Glomerular endothelial cell (primary cell): Measurements from ENCODE around the gene CPSF4. TPM values are rescaled to one million over a fixed set of nuclear protein-coding genes. Genes with fewer than 3 reads are reported as not detected.

ENCODE experiments used
- DNase-seq: peaks from one replicate; pipeline ENCODE4 v3.0.0-alpha.2; 2011; ENCODE audit warnings: low read depth, low spot score; ENCODE audit errors: extremely low read depth
- total RNA-seq: library from RNA; depleted of rRNA; stranded (reverse); fragments of >200 nt; gene quantifications from 2 replicates; pipeline ENCODE4 v1.2.3, GENCODE V29; 2015

Gene CPSF4
- total RNA-seq: 19.0 and 28.9 TPM in 2 replicates

DNA sequence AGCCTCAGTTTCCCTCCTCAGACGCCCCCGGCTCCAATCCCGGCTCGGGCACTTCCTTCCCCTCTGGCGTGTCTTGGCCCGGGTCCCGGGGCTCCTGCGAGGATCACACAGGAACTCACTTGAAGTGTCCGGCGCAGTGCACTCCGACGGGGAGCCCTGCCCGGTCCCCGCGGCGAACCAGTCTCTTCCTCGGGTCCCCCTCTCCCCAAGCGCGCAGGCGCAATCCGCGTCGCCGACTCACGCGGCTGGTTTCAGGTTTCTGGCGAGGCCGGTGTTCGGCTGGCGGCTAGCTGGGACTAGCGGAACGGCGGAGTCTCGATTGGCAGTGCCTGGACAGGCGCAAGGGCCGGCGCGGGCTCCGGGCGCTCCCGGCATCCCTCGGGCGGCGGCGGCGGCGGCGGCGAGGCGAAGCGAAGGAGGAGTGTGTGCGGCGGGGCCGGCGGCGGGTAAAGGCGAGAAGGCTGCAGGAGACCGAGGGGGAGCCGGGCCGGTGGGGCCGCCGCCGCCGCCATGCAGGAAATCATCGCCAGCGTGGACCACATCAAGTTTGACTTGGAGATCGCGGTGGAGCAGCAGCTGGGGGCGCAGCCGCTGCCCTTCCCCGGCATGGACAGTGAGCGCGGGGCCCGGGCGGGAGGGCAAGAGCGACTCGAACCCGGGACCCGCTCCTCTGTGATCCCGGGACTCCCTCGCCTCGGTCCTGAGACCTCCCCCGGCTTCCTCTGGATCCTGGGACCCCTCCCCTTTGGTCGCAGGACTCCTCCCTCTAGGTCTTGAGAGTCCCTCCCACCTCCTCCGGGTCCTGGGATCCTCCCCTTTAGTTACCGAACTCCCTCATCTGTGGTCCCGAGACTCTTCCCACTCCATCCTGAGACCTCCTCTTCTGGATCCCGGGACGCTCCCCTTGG, at the start of gene CPSF4, which contains the start of gene PTCD1:
Gene CPSF4 (plus strand): TSS at position 371 of the 908 bp plus-strand sequence. CDS start 140 bp downstream, at position 511.
Gene PTCD1 (minus strand): TSS at position 226 of the 908 bp plus-strand sequence. CDS start 3,556 bp downstream, outside the sequence.
- peak; percentile 62 for DNase-seq

- DNase-seq: no peak
These were observed 49.0 kb upstream of the CPSF4 start for GRCh38 chr7:99389772-99390171.

- no peak for DNase-seq
These were observed 47.7 kb upstream of the CPSF4 start for GRCh38 chr7:99390941-99391602.

DNA sequence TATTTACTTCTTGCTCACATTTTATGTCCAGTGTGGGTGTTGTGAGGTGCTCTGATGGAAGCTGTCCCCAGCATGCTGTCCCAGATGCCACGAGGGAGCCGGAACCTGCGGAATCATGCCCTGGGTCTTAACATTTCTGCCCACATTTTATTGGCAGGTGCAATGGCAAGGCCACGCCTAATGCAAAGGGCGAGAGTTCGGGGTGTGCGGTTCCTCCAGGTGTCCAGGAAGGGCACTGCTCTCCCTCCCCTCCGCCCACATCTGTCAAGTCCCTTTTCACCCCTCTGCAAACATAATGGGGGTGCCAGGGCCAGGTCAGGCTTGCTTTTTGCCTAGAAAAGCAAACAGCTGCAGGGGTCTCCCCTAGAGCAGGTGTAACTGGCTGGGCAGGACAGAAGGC, 46.7 kb upstream of the CPSF4 start:
- DNase-seq: no peak

GRCh38 chr7:99392659-99393354, 45.9 kb upstream of the CPSF4 start:
- DNase-seq: no peak

DNA sequence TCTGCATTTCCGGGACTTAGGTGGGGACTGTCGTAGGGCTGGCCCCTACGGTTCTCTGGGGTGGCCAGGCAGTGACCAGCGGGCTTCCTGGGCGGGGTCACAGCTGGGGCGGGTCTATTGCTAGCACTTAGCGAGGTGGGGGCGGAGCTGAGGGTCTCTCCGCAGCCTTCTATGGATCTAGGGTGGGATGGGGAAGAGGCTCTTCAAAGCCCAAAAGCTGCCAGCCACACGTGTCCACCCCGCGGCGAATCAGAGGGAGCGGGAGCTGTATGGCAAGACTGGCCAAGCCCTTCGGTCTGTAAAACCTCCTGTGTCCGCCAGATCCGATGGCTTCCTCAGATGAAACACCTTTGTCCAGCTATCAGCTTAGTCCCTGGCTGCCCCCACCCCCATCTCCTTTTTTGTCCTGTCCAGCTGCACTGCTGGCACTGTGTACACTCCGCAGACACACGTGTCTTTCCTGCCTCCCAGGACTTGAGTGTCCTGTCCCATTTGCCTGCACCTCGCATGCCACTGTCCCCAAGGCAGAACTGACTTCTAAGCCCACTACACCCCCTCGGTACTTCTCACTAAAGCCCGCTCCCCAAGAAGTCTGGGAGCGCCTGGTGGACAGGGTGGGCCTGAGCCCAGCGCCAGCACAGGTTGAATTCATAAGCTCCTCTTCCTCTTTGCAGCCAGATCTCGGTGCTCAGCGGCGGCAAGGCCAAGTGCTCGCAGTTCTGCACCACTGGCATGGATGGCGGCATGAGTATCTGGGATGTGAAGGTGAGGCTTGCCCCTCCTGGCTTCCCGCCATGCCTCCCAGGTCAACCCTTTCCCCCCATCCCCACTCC, 45.2 kb upstream of the CPSF4 start:
- DNase-seq: no peak

DNA sequence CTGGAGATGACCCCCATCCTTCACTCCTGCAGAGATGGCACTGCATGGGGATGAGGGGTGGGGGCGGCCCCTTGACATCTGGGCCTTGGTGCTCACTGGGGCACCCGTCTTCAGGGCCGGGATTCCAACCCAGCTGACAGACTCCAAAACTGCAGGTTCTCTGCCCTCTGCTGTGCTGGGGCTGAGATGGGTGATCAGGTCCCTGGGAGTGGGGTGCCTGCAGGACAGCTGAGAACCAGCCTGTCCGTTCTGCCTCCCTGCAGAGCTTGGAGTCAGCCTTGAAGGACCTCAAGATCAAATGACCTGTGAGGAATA, 44.6 kb upstream of the CPSF4 start:
- DNase-seq: no peak

DNA sequence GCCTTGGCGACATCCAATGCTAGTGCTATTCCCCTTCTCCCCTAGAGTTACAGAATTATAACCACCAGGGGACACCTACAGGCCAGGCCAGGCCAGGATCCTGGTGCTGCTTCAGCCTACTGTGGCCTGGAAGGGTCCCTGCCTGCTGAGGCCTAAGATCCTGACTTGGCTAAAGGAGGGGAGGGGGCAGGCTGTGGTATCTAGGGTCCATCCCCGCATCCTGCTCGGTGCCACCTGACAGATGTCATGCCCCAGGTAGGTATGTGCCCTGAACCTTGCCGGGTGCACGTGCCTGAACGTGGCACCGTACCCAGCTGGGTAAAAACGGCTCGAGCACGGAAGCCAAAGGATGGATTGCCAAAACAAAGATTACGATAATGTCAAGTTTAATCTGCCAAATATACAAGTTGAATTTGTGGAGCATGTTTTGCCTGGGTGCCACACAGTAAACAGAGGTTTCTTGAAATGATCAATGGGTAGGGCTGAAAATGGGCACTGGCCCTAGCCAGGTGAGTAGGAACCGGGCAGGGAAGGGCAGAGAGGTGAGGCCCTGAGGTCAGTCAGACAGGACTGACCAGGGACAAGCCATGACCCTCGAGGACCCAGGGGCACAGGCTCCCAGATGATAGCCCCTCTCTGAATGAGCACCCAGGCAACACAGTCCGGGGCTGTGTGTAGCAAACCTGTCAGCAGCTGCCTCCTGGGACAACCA, 43.0 kb upstream of the CPSF4 start:
- no peak for DNase-seq

- no peak for DNase-seq
These were observed 42.1 kb upstream of the CPSF4 start for GRCh38 chr7:99396418-99397296.

- no peak for DNase-seq
These were observed 41.3 kb upstream of the CPSF4 start for GRCh38 chr7:99397297-99397983.

DNA sequence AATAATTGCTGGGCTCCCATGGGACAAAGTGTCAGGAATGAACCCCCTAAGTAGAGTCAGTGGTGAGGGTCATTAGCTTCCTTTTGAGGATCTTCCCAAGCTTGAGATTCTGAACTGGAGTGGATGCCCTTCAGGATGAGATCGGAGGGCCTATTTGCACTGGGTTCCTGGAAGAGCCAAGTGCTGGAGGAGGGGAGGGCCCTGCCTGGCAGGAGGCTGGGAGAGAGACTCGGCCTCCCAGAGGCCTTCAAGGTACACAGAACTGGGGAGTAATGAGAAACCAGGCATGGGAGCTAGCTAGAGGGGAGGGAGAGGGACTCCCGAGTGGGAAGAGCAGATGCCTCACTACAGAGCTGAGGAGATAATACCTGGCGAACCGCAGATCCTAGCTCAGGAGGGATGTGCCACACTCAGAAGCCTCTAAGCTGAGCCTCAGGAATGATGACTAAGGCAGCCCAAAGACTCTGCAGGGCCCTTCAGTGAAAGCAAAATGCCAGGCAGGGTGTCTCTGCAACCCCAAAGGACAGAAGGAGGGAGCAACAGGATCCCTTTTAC, 39.8 kb upstream of the CPSF4 start:
- DNase-seq: no peak

DNA sequence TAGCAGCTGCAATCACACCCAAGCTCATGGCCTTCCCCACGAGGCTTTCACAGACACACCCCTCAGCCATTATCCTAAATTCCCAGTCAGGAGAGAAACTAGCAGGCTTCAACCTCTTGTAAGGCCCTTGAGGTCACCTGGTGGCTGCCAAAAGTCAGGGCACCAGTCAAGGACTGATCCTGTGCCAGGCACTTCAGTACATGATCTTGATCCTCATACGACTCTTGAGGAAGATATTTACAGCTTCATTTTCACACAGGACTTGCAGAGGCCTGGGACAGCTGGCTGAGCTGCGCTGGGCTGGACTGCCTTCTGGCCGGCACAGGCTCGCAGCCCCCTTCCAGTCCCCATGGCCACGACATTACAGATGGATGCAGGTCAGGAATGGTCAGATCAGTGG, 39.1 kb upstream of the CPSF4 start:
- no peak for DNase-seq

DNA sequence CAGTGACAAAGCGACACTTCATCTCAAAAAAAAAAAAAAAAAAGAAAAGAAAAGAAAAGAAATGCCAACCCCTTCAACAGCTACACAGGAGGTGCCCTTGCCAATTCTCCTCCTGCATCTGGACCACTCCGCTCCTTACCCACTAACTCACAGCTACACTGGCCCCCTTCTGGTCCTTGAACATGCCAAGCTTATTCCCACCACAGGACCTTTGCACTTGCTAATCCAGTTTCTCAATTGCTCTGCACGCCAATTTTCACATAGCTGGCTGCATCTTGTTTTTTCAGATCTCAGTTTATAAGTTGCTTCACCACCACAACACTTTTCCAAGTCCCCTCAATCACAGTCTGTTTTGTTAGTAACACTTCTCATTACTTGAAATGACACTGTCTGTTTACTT, 35.9 kb upstream of the CPSF4 start:
- no peak for DNase-seq

DNA sequence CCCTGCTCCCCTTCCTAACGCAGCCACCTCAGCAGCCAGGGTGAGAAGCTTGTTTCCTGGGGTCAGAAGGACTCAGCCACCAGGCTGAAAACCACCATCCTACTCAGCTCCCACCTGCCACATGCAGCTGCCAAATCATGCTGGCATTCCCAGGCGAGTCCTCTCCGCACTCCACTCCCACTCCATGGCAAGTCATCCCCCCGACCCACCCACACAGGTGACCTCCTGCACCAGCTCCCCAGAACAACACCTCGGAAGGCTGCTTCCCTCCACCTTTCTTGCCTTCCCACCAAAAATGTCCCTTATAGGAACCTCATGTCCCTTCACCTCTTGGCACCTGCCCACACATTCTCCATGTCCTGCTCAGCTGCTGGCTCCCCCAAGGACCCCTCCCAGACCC, 35.0 kb upstream of the CPSF4 start:
- no peak for DNase-seq

- no peak for DNase-seq
These were observed 34.3 kb upstream of the CPSF4 start for GRCh38 chr7:99404235-99404976.

DNA sequence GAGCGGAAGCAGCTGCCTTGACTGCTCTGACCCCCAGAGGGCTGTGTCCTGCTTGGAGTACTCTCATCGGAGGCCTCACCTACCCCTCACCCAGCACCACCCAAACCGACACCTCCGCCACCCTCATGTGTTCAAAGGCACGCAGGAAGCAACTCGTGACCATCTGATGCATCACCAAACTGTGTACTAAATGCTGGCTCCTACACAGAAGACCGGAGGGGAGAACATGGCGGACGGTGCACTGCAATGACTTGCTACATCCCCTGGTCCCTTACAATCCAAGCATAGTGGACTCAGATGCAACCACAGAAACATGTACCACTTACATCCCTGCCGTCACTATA, 33.8 kb upstream of the CPSF4 start:
- no peak for DNase-seq

DNA sequence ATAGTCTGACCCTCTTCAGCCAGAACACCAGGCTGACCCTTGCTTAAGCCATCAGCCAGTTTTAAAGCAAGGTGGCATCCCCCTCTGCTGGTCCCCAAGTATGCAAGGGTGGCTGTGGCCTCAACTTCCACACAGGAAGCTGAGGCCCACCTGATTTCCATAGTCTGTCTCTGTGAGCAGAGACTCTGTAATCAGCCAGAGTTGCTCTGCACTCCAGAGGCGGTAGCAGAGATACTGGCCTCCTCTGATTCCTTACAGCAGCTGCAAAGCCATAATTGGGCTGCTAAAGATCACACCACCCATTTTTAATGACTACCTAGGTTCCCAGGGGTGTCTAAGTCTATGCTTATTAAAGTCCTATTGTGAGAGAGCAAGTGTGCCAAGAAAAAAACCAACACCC, 32.2 kb upstream of the CPSF4 start:
- DNase-seq: no peak
